RCC 7860 (cell line): ENCODE results near the gene GAL3ST2.

ENCODE experiments used
- DNase-seq: peaks from one replicate; pipeline ENCODE4 v3.0.0-alpha.2; 2015; ENCODE audit warnings: low spot score
- FAIRE-seq: peaks from 2 replicates; lab custom pipeline; 2012; peaks lifted over from hg19 to GRCh38; lab: Jason Lieb, UNC

Gene GAL3ST2

GRCh38 chr2:241842620-241843211 is 66.1 kb downstream of the GAL3ST2 start:
- FAIRE-seq (no peak), DNase-seq (no peak)

- FAIRE-seq (no peak), DNase-seq (no peak)
Observed at GRCh38 chr2:241843321-241844065, 66.9 kb downstream of the GAL3ST2 start.

- FAIRE-seq (no peak), DNase-seq (no peak)
Observed at GRCh38 chr2:241844066-241844728, 67.6 kb downstream of the GAL3ST2 start.

GRCh38 chr2:241844831-241845578 is 68.4 kb downstream of the GAL3ST2 start:
- no peak for FAIRE-seq
- no peak for DNase-seq

- DNase-seq (no peak), FAIRE-seq (no peak)
Observed at GRCh38 chr2:241846406-241846805, 69.8 kb downstream of the GAL3ST2 start.

- DNase-seq (no peak), FAIRE-seq (no peak)
Observed at GRCh38 chr2:241848761-241849615, 72.4 kb downstream of the GAL3ST2 start.

- FAIRE-seq: no peak
Observed at GRCh38 chr2:241849616-241850543, 73.3 kb downstream of the GAL3ST2 start.

GRCh38 chr2:241850544-241851324 is 74.1 kb downstream of the GAL3ST2 start:
- FAIRE-seq (no peak), DNase-seq (no peak)

More at GRCh38 chr2:241849616-241850543, 73.3 kb downstream of the GAL3ST2 start:
- no peak for DNase-seq

GRCh38 chr2:241851325-241852115 is 74.9 kb downstream of the GAL3ST2 start:
- DNase-seq: no peak
- no peak for FAIRE-seq

- DNase-seq: no peak
- FAIRE-seq: no peak
Observed at GRCh38 chr2:241852116-241852980, 75.7 kb downstream of the GAL3ST2 start.

- FAIRE-seq: no peak
- DNase-seq: no peak
Observed at GRCh38 chr2:241852981-241853631, 76.5 kb downstream of the GAL3ST2 start.
